Lung (tissue), 12 donors: Measurements from ENCODE around the gene ATXN1. TPM values are rescaled to one million over a fixed set of nuclear protein-coding genes. Genes with fewer than 3 reads are reported as not detected.

Source experiments
- ATAC-seq: fragments of 200-7000 bp; cut with Tn5 transposase; one replicate; pipeline ENCODE4 v1.9.1; 2020; ENCODE audit warnings: moderate number of reproducible peaks; ENCODE audit not compliant: insufficient read depth, low FRiP score
- DNase-seq, 3 donors: peaks; one replicate each; pipeline ENCODE4 v3.0.0-alpha.2; 2013 to 2017
- H3K27ac ChIP-seq, 2 donors: one replicate each; pipeline ENCODE4 v1.5.1; 2013; ENCODE audit warnings: mild to moderate bottlenecking in 2 of 2, moderate library complexity in 2 of 2, control low read depth in 1 of 2, inconsistent platforms in 1 of 2, low read depth in 1 of 2, low read length in 1 of 2
- H3K27me3 ChIP-seq, 3 donors: one replicate each; pipeline ENCODE4 v1.5.1; 2013; ENCODE audit warnings: low read length in 2 of 3; ENCODE audit not compliant: control insufficient read depth in 3 of 3, insufficient read depth in 3 of 3
- H3K36me3 ChIP-seq, 4 donors: one replicate each; pipeline ENCODE4 v1.5.1; 2013; ENCODE audit warnings: low read length in 4 of 4, mild to moderate bottlenecking in 1 of 4, moderate library complexity in 1 of 4; ENCODE audit not compliant: control insufficient read depth in 4 of 4, insufficient read depth in 4 of 4
- H3K4me1 ChIP-seq, 5 donors: one replicate each; pipeline ENCODE4 v1.5.1; 2013; ENCODE audit warnings: low read length in 5 of 5, mild to moderate bottlenecking in 2 of 5, moderate library complexity in 1 of 5; ENCODE audit not compliant: control insufficient read depth in 5 of 5, insufficient read depth in 5 of 5
- H3K4me3 ChIP-seq: one replicate; pipeline ENCODE4 v1.5.1; 2013; ENCODE audit warnings: mild to moderate bottlenecking, control low read depth, moderate library complexity
- H3K9ac ChIP-seq, 2 donors: one replicate each; pipeline ENCODE4 v1.5.1; 2013; ENCODE audit warnings: low read length in 2 of 2, control low read depth in 1 of 2; ENCODE audit not compliant: insufficient read depth in 1 of 2
- H3K9me3 ChIP-seq, 4 donors: one replicate each; pipeline ENCODE4 v1.5.1; 2013; ENCODE audit warnings: low read length in 3 of 4, mild to moderate bottlenecking in 1 of 4, moderate library complexity in 1 of 4; ENCODE audit not compliant: control insufficient read depth in 4 of 4, insufficient read depth in 3 of 4
- WGBS, 2 donors: extraction: QIAGEN DNeasy Blood & Tissue Kit; methylation state at CpG; one replicate each; pipeline ENCODE4 v1.1.7; 2013; 5-methylcytosine and 5-hydroxymethylcytosine counted together
- polyA plus RNA-seq, 2 donors: library from polyadenylated mRNA; stranded (reverse); fragments of 200-250 nt; gene quantifications; one replicate each; pipeline ENCODE4 v1.2.1, GENCODE V29; 2013
- total RNA-seq, 2 donors: library from RNA; depleted of rRNA in 1 of 2; stranded (reverse); fragments of >200 nt in 1 of 2; gene quantifications; one replicate each; pipeline ENCODE4 v1.2.1, GENCODE V29; 2014 to 2021
- TF ChIP-seq, protein P1 (sequence below): IDR thresholded peaks from 2 replicates; pipeline ENCODE4 v1.5.1; 2012; ENCODE audit warnings: mild to moderate bottlenecking; ENCODE audit errors: control extremely low read depth, extremely low read depth
- donor health status: control.
- donor health status: control.
- donor health status: Bipolar disorder and iron deficiency.
- donor health status: healthy.
- donor health status: DM: yes; HTN: yes; CAD: no.

Gene ATXN1
- total and polyA plus RNA-seq, 4 donors = 9.7 to 108 (median 34.9) TPM

- Histone ChIP-seq H3K4me3 (no peak overlapping the region), H3K9ac (no peak overlapping the region), H3K4me1 (peaks cover 9 to 52% (median 34%) of the 10 kb centered on the region in 5 donors), H3K27ac (no peak overlapping the region), H3K27me3 (no peaks in the 10 kb centered on the region), H3K36me3 (peaks cover 0 to 7% (median 5%) of the 10 kb centered on the region in 4 donors), H3K9me3 (no peaks in the 10 kb centered on the region)
- TF ChIP-seq, protein P1, sequence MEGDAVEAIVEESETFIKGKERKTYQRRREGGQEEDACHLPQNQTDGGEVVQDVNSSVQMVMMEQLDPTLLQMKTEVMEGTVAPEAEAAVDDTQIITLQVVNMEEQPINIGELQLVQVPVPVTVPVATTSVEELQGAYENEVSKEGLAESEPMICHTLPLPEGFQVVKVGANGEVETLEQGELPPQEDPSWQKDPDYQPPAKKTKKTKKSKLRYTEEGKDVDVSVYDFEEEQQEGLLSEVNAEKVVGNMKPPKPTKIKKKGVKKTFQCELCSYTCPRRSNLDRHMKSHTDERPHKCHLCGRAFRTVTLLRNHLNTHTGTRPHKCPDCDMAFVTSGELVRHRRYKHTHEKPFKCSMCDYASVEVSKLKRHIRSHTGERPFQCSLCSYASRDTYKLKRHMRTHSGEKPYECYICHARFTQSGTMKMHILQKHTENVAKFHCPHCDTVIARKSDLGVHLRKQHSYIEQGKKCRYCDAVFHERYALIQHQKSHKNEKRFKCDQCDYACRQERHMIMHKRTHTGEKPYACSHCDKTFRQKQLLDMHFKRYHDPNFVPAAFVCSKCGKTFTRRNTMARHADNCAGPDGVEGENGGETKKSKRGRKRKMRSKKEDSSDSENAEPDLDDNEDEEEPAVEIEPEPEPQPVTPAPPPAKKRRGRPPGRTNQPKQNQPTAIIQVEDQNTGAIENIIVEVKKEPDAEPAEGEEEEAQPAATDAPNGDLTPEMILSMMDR = no peak
- no peak for DNase-seq
- WGBS, 2 donors = 75 to 83% methylated on average over 3 of the region's 3 CpGs
- no peak for ATAC-seq
These were observed 14.9 kb downstream of the ATXN1 start for GRCh38 chr6:16746401-16746800.

DNA sequence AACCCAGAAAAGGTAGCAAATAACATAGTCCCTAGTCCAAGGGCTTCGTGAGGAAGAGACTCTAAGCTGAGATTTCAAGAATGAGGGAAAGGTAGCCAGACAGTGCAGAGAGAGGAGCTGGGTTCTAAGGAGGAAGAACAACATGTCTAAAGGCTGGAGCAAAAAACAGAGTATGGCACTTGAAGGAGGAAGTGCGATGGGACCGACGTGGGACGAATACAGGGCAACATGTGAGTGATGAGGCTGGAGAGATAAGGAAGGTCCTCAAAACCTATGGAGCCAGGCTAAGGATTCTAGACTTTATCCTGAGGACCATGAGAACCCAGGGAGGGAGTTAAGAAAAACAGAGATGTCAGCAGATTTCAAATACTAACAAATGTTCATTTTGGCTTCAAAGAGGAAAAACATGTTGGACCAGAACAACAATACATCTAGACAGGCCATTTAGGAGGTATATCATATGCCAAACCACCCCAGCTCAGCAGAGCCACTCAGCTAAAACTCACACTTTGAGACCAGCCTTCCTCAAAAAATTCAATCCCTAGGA lies 17.5 kb downstream of the ATXN1 start:
- TF ChIP-seq, protein P1 = no peak
- Histone ChIP-seq H3K9me3 (no peaks in the 10 kb centered on the region), H3K9ac (no peak overlapping the region), H3K4me1 (peaks cover 9 to 79% (median 35%) of the 10 kb centered on the region in 5 donors), H3K27me3 (no peaks in the 10 kb centered on the region), H3K27ac (no peak overlapping the region), H3K4me3 (no peak overlapping the region), H3K36me3 (peaks cover 0 to 6% (median 3%) of the 10 kb centered on the region in 4 donors)
- WGBS, 2 donors = 68% methylated on average over 5 of the region's 5 CpGs
- no peak for ATAC-seq
- DNase-seq = no peak

DNA sequence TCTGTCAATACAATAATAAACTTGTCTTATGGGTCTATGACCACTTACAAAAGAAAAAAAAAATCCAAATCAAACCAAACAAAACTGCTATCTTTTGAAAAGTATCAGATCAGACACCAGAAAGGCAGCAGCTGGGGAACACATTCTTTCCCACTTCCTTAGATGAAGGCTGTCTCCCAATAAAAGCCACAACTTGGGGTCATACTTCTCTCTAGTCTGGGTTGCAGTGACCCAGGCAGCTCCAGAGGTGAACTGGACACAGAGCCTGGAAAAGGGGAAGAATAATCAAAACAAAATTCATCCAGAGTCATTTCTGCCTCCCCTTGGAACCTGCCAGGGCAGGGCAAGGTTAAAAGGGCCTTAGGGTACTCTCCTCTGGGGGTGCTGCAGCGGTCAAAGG lies 19.1 kb downstream of the ATXN1 start:
- peaks cover 9 to 81% (median 32%) of the 10 kb centered on the region in 5 donors for H3K4me1 ChIP-seq
- no peak overlapping the region for H3K4me3 ChIP-seq
- TF ChIP-seq, protein P1 = no peak
- no peak overlapping the region for H3K27ac ChIP-seq
- no peak for DNase-seq
- ATAC-seq = no peak
- H3K9me3 ChIP-seq = no peaks in the 10 kb centered on the region
- no peak overlapping the region for H3K9ac ChIP-seq
- no peaks in the 10 kb centered on the region for H3K27me3 ChIP-seq
- WGBS, 2 donors = 91 to 93% methylated on average over 1 of the region's 1 CpG
- H3K36me3 ChIP-seq = peaks cover 0 to 6% (median 2%) of the 10 kb centered on the region in 4 donors
